LNCAP (cell line): ENCODE results near the gene CYFIP2.

Source experiments
- CTCF ChIP-seq: fragments of 450-650 bp; IDR thresholded peaks from 2 replicates; pipeline ENCODE4 v1.5.1; 2017; ENCODE audit warnings: mild to moderate bottlenecking

Gene CYFIP2

DNA sequence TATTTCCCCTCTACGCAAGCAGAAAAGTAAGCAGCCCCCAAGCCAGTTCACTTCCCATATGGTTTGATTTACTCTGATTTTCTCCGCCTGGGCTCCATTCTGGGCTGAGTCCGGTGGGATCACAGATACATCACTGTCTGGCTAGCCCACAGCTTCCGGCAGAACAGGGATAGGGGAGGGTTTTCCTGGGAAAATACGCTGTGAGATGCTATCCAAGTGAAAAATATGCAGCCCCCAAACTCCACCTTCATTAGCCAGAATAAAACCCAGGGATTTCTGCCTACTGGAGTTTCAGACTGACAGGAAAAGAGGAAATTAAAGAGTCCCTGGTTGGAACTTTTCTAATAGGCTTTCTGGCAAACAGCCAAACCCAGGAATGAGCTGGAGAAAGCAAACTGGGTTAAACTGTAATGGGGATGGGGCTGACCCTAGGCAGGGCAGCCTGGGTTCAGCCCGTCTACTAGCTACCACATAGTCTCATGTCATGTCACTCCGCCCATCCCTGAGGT, 177.2 kb downstream of the CYFIP2 start:
- no peak for TF ChIP-seq CTCF

DNA sequence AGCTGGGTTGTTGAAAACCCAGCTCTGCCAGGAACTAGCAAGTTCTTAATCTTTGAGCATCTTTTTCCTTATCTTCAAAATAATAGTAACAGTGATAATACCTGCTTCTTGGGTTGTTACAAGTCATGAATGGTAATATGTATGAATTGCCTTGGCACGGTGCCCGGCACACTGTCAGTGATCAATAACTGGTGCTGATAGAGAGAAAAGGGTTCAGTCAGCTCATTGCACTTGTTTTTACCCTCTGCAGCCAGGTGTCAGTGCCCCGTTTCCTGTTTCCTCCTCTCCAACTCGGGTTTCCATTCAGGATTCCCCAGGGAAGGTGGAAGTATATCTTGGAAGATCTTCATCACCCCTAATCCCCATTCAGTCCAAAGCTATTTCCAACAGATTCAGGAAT, 178.3 kb downstream of the CYFIP2 start:
- no peak for TF ChIP-seq CTCF
